NCI-H1694 treated with DMSO at 0.1 percent for 48 hours (cell line): Measurements from ENCODE around the gene PRDM8.
"Not testable (repeated sequence)": the region's sequence is repeated elsewhere in the genome, so short reads cannot be mapped to it uniquely, and the experiment has no call there.

Source experiments
- DNase-seq: peaks from one replicate; lab custom pipeline; 2025; lab: John Stamatoyannopoulos, UW

Gene PRDM8

DNA sequence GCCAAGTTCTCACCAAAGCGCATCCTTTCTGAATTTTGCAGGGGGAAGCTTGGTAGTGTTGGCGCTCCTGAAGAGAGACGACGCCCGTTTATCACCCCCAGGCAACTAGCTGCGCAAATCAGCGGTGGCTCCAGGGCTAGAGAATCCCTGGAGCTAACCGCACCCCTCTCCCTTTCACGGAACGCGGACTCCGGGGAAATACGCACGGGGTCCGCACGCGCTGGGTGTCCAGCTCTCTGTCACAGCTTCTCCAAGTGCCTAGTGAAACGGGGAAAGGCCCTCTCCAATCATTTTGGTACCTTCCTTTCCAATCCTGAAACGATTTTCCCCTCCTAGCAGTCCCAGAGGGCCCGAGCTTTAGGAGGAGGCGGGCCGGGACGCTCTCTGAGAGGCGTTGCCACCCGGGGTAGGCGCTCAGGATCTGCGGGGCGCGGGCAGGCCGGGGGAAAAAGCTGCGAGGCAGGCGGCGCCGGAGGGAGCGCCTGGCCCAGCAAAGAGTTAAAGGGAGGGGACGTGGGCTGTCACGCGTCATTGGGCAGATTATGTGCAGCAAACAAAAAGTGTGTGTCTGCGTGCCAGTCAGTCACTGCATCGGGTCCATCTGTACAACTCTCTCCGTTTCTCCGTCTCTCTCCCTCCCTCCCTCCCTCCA, at the start of gene PRDM8:
PRDM8 (plus strand) TSS at position 582 of the 652 bp plus-strand sequence. CDS start 2,578 bp downstream, outside the sequence.
- DNase-seq, result peak; percentile 85

DNA sequence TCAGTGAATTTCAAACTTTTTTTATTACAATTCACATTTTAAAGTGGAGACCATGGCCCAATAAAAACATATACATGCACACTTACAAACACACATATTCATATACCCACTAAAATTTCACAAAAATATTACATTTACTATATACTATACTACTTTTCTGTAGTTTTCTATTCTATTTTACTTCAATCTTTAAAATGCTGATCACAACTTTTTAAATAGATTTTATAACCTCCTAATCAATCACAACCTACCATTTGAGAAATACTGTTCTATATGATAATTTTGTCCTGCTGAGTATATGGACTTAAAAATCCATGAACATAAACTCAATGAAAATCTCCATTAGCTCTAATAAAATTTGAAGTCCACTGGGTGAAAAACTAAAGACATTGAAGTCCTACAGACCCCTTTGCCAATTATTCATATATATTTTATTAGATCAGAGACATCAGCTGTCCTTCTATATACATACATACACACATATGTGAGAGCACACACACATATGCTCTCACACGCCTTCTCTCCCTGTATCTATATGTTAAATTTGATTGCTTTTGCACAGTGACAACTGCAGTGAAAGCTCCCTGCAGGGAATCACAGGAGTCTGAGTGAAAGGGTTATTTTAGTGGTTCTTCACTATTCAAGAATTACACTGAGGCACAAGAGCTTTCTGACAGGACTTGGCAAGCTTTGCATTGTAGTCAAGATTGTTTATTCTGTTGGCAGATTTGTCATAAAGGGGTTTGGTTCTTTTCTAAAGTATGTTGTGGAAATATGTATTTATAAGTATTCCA, 46.7 kb upstream of the PRDM8 start:
- no peak for DNase-seq

DNA sequence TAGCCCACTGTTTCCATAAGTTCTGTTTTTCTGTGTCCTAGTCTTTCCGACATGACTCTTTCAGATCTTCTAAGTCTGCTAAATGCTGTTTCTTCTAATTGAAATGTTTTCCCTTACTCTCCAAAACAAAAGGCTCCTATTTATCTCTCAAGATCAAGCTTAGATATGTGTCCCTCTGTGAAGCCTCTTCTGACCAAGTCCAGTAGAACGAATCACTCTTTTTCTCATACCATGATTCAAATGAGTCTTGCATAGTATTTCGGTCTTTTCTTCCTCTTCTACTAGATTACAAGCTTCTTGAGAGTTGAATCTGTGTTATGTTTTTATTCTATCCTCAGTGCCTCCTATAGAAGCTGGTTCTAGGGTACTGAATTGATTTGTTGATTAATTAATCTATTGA, 45.3 kb upstream of the PRDM8 start:
- no peak for DNase-seq

DNA sequence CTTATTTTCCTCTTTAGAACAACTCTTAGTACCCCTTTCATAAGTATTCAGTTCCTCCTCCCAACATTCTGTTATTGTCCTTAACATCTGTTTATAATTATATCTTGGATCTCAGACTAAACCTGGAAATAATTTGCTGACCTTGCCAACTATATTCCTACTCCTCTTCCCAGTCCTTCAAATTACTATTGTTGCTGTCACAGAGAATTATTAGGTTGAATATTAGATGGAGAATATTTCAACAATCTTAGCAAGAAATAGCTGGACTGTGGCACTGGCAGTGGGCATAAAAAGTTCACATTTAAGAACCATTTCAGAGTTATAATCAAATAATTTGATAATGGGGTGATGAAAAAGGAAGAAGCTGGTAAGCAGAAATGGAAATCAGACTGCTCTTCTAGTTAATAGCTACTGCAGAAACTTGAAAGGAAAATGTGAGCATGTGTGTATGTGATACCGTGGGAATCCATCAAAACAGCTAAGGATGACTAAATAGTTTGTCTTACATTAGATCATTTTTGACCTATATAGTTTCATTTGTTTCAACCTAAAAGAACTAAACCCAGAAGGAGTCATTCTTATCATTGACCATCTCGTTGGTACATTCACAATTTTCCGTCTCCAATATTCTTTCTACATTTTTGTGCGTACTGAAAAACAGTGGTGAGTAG, 43.3 kb upstream of the PRDM8 start:
- no peak for DNase-seq

DNA sequence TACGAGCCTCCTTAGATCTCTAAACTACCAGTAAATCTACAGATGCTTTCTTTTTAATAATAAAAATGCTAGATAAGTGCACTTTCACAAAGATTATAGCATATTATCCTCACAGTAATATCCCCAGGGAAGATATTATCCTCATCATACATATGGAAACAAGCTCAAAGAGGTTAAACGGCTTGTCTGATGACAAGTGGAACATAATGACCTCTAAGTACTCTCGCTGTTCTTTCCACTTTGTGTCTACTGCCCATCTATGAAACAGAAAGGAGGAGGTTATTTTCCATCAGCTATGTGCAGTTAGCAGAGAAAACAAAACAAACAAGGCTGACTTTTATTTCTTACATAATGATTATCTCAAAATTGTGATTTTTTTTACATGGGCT, 42.8 kb upstream of the PRDM8 start:
- peak; percentile 6 for DNase-seq

DNA sequence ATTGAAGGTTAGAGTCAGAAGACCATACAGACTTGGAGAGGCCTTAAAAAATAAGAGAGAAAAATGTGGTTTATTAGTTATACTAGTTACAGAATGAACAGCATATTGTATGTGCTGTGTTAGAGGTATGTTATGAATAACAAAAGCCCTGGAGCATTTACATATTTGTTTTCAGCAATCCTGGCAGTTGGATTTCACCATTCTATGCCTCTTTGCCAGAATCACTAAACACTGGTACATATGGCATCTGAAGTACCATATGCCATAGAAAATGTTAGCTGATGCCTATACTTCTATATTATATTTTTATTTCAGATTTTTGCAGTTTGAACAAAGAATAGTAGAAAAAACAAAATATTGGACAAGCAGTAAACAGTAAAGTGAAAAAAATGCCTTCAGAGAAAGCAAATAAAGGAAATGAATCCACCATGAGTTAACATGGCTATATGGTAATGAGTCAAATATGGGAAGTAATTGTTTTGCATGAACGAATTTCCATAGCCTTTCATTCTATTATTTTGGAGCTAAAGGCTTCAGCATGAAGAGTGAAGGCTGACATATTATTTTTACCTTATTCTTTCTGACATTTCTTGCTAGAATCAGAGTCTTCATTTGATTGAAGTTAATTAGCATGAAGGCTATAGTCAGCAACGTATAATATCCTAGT, 41.9 kb upstream of the PRDM8 start:
- DNase-seq, result peak; percentile 90

DNA sequence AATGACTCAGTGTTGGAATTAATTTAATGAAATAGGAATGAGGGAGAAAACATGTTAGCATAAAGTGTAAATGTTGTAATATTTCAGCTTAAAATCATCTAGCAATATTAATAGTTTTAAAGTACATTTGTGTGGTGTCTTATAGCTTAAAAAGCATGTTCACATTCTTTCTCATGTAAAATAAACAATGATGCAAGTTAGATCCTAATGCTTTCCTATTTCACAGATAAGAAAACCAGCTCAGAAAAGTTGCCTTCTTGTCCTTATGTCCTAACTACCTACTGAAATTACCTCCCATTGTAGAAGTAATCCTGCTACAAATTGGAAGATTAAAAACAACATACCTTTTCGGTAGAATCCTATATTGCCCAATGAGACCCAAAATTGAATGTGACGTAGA, 40.9 kb upstream of the PRDM8 start:
- no peak for DNase-seq

DNA sequence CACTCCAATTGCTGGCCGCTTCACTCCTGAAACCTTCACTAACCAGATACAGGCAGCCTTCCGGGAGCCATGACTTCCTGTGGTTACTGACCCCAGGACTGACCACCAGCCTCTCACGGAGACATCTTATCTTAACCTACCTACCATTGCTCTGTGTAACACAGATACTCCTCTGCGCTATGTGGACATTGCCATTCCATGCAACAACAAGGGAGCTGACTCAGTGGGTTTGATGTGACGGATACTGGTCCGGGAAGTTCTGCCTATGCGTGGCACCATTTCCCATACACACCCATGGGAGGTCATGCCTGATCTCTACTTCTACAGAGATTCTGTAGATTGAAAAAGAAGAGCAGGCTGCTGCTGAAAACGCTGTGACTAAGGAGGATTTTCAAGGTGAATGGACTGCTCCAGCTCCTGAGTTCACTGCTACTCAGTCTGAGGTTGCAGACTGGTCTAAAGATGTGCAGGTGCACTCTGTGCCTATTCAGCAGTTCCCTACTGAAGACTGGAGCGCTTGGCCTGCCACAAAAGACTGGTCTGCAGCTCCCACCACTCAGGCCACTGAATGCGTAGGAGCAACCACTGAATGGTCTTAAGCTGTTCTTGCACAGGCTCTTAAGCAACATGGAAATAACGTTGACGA, 35.8 kb upstream of the PRDM8 start:
- DNase-seq, result no peak

DNA sequence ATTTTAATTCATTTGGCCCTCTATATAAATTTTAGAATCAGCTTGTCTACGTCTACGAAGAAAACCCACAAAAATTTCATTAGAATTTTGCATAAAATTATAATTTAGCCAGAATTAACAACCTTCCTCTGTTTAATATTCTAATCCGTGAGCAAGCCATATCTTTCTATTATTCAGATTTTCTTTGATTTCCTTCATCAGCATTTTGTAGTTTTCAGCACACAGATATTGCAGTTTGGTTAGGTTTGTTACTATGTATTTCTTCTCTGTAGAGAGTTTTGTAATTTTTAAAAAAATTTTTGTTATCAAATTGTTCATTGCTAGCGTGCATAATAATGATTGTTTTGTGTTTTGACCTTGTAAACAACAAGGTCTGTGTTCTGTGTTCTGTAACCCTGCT, 34.9 kb upstream of the PRDM8 start:
- DNase-seq, result no peak

DNA sequence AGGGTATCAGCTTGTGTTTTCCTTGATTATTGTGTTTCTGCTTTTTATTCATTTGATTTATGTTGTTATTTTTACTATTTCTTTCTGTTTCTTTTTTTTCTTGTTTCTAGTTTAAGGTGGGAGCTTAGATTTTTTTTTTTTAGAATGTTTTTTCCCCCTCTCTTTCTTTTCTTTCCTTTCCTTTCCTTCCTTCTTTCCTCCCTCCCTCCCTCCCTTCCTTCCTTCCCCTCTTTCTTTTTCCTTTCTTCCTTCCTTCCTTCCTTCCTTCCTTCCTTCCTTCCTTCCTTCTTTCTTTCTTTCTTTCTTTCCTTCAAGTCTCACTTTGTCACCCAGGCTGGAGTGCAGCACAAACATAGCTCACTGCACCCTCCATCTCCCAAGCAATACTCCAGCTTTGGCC, 31.4 kb upstream of the PRDM8 start:
- DNase-seq, result no peak

DNA sequence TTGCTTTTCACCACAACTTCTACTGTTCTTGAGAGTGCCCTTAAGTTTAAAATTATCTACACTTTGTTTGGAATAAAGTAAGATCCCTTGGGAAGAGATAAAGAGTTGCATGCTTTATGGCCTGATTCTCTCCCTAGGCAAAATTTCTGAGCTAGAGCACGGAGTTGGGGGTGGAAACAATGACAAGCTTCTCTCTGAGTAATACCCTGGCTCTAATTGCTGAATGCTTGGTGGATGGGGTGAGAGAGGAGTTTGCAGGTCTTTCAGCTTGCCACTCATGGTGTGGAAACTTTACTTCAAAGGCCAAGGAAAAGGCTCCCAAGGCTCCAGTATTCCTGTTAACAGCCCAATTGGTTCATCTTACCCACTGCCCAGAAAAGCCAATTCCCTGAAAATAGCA, 26.1 kb upstream of the PRDM8 start:
- DNase-seq, result no peak

DNA sequence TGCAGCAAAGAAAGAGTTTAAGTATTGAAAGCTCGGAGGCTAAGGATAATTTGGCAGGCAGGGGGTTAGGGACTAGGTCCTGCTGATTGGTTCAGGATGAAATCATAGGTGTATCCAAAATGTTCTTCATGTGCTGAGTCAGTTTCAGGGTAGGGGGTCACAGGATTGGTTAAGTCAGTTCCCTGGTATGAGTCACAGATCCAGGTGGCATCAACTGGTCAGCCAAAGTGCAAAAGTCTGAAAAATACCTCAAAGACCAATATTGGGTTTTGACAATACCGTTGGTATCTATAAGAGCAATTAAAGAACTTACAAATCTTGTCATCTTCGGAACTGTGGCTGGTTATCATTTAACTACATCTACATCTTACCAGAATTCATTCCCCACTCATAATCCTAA, 25.6 kb upstream of the PRDM8 start:
- DNase-seq, result no peak

DNA sequence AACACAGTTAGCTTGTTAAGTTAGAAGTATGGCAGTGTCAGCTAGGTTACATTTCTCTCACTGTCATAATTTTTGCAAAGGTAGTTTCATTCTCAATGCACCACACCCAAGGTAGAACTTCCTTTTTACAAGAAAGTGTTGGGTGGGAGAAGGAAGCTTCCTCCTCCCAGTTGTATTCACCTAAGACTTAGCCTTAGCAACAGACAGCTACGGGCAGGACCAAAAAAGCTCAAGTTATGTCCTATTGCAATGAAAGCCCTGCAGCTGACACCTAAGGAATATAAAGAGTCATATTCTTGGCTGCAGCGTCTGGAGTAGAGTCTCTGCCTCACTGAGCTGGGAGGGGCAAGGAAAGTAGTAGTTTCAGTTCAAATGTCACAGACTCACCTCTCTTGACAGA, 25.1 kb upstream of the PRDM8 start:
- no peak for DNase-seq

DNA sequence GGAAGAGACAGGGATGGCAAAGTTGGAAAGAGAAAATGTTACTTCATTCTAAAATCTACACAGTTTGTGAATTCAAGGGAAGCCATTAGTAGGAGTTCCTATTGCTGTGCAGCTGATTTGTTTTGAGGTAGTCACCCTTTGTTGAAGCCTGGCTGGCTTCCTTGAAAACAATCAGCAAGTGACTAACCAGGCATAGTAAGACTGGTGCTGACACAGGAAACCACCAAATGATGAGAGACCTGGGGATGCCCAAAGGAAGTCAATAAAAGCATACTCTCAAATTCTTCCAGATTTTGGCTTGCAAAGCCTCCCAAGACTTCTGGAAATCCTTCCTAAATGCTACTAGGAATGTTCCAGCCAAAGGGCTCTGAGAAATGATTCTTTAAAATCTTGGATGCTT, 23.9 kb upstream of the PRDM8 start:
- DNase-seq, result no peak

DNA sequence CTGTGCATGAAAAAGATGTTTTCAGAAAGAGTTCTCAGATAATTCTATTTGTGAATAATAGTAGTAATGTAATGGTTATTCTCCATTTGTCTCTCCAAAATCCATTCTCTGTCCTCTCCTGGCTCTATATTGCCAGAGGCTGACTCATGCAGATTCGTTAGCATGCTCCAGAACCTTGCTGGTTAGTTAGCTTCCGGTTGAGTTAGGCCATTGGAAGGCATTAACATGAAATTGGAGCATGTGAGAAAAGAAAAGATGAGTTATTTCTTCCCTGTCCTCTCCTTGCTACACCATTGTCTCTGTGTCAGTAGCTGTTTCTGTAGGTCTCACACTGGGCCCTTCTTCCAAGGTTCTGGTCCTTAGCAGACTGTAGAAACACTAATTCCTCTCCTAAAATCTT, 23.5 kb upstream of the PRDM8 start:
- no peak for DNase-seq

DNA sequence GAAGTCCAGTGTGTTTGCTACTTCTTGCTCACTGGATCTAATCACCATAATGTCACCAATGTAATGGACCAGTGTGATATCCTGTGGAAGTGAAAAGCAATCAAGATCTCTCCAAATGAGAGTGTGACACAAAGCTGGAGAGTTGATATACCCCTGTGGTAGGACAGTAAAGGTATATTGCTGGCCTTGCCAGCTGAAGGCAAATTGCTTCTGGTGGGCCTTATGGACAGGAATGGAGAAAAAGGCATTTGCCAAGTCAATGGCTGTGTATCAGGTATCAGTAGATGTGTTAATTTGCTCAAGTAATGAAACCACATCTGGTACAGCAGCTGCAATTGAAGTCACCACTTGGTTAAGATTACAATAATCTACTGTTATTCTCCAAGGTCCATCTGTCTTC, 19.5 kb upstream of the PRDM8 start:
- DNase-seq, result not testable (repeated sequence)

DNA sequence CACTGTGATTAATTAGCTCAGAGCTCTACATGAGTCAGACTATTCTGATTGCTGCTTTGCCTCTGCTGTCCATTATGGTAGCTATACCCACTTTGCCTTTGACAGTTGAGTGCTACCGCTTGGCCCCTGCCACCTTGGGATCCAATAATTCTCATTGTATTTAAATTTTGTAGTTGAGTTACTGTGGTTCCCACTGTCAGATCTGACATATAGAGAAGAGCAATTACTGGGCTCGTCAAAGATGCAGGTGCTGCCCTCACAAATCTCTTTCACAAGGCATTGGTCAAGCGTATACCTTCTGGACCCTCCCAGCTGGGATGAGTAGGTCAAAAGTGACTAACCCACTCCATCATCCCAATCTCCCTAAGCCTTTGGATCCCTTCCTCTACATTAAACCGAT, 18.3 kb upstream of the PRDM8 start:
- DNase-seq, result no peak

DNA sequence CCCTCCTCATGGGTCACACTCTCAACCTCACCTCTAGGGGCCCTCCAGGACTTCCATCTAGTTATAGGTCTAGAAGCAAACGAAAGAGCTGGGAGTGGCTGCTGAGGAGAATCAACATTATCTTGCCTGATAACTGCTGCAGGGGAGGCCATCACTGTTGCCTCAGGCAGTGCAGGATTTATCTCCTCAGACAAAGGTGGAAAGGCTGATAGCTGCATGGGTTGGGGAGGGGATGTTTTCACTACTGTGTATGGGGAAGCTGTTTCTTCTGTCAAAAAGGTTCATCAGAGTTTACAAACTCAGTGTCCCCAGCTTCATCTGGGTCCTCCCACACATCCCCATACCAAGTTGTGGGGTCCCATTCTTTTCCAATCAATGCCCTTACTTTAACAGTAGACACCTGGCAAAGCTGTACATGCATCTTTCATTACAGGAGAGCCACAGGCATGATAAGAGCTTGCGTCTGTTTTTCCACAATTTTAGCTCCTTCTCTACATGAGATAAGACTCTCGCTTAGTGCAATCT, 17.6 kb upstream of the PRDM8 start:
- no peak for DNase-seq

DNA sequence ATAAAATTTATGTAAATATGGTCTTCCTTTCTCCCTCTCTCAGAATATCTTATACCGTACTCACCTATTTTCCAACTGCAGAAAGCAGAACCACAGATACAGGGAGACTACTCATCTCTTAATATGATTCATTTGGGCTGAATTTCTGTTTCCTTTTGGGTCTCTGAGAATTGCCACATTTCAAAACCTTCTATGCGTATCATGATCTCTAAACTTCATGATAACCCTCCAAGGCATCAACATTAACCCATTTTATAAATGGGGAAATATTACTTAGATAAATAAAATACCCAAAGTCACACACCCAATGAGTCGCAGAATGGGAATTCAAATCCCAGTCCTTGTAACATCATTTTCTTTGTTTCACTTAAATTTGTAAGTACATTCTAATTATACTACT, 16.6 kb upstream of the PRDM8 start:
- no peak for DNase-seq

DNA sequence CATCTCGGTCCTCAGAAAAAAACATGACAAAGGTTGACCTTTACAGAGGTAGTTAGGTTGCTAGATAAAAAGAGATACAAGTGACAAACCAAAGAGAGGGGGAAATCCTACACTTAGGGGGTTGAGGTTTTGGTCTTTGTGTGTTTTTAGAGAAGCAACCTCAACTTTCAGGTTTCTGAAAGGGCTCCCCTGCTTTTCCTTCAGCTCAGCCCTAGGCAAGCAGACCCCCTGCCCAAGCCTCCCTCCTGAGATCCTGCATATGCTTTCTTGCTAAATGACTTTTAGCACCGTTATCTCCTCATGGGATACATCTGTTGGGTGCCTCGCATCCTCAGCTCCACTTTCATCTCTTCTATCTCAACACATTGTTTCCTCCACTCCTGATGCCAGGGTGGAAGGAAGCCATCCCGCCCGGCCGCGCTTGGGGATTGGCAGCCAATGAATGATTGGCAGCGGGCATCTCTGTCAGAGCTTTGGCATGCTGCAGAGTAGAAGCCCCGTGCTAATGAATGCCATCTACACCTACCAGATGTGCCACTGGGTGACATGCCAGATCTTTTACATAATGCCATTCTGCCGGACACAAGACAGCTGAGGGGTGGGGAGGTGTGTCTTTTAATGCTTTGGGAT, 15.0 kb upstream of the PRDM8 start:
- DNase-seq, result peak; percentile 13

DNA sequence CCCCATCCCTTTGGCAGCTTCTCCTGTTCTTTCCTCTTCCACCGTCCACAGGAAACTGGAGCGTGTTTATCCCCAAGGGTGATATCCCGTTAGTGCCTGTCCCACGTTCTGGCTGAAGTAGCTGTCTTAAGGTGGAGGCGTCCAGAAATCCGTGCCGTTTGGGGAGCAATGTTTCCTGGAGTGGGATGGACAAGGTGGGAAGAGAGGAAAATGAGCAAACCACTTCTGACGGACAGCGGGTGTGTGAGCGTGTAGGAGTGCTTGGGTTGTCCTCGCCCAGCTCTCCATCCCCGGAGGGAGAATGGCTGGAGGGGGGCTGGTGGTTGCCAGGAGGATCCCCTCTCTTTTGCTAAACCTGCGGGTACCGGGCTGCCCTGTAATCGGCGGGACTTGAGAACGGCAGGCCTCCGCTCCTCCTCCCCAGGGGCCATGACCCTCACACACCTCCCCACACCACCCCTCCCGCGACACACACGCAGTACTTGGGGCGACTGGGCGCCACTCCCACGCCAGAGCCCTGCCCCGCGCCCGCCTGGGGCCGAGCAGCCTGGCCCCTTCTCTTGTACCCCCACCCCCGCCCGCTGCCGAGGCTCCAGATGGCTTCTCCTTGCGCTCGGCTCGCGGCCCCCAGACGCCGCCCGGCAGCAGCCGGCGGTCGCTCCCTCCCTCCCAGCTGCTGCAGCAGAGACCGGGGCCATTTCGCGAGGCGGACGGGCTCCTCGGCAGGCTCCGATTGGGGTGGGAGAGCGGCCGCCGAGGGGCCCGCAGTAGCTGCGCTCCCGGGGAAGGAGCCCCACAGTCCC, 13.9 kb upstream of the PRDM8 start:
- no peak for DNase-seq
